GM12801 (cell line): ENCODE results near the gene KCNQ1.

Source experiments
- CTCF ChIP-seq: IDR thresholded peaks from one replicate; pipeline ENCODE4 v1.5.1; 2011; ENCODE audit warnings: control low read depth; ENCODE audit not compliant: insufficient read length; ENCODE audit errors: extremely low read depth

KCNQ1 gene

GRCh38 chr11:2427721-2428321, 17.0 kb upstream of the KCNQ1 start:
- no peak for TF ChIP-seq CTCF

GRCh38 chr11:2428322-2428795, 16.4 kb upstream of the KCNQ1 start:
- TF ChIP-seq CTCF = no peak

- TF ChIP-seq CTCF = no peak
These were observed 13.4 kb upstream of the KCNQ1 start for GRCh38 chr11:2431395-2431794.

GRCh38 chr11:2432171-2432621, 12.6 kb upstream of the KCNQ1 start:
- no peak for TF ChIP-seq CTCF

GRCh38 chr11:2432628-2433071, 12.2 kb upstream of the KCNQ1 start:
- no peak for TF ChIP-seq CTCF

GRCh38 chr11:2433106-2433925, 11.5 kb upstream of the KCNQ1 start:
- TF ChIP-seq CTCF = no peak

GRCh38 chr11:2434008-2434407, 10.8 kb upstream of the KCNQ1 start:
- TF ChIP-seq CTCF = no peak
